Small intestine (tissue), 4 donors: ENCODE measurements around the gene OR2M7. TPM values are rescaled to one million over a fixed set of nuclear protein-coding genes. Genes with fewer than 3 reads are reported as not detected.

Experiments
- polyA plus RNA-seq, 4 donors: library from polyadenylated mRNA; stranded (reverse) in 3 of 4; unstranded in 1 of 4; fragments of 200-250 nt in 3 of 4; fragments of 120-200 nt in 1 of 4; gene quantifications; one replicate each; pipeline versions ENCODE4 v1.2.1 to v1.2.3, GENCODE V29; 2013
- donor health status: healthy with polysubstance abuse.
- donor health status: Bipolar disorder and iron deficiency.
- donor health status: healthy.

The OR2M7 gene
- polyA plus RNA-seq, 4 donors = not detected

Other genes starting within 250 kb of the OR2M7 start
- under 1 TPM in 1 of 4 donors, not detected in 3; 0.16 TPM for gene OR2L13, start 229.4 kb downstream of the OR2M7 start, polyA plus RNA-seq
- not detected for gene OR2M5, start 179.4 kb downstream of the OR2M7 start, polyA plus RNA-seq
- not detected for gene OR2M2, start 149.7 kb downstream of the OR2M7 start, polyA plus RNA-seq
- under 1 TPM in 1 of 4 donors, not detected in 3; under 0.01 TPM for gene OR2M3, start 127.3 kb downstream of the OR2M7 start, polyA plus RNA-seq
- not detected for gene OR2M4, start 93.2 kb downstream of the OR2M7 start, polyA plus RNA-seq
- not detected for gene OR2T33, start 46.6 kb downstream of the OR2M7 start, polyA plus RNA-seq
- gene OR2T12, start 21.1 kb downstream of the OR2M7 start, polyA plus RNA-seq = not detected
- gene OR14C36, start 24.2 kb upstream of the OR2M7 start, polyA plus RNA-seq = not detected
- not detected for gene OR2T4, start 37.1 kb upstream of the OR2M7 start, polyA plus RNA-seq
- not detected for gene OR2T6, start 51.2 kb upstream of the OR2M7 start, polyA plus RNA-seq
- not detected for gene OR2T1, start 78.5 kb upstream of the OR2M7 start, polyA plus RNA-seq
- gene OR2T2, start 121.1 kb upstream of the OR2M7 start, polyA plus RNA-seq = not detected
- not detected for gene OR2T3, start 148.8 kb upstream of the OR2M7 start, polyA plus RNA-seq
- not detected for gene OR2T5, start 164.0 kb upstream of the OR2M7 start, polyA plus RNA-seq
- gene OR2G6, start 183.5 kb upstream of the OR2M7 start, polyA plus RNA-seq = not detected
- gene OR2T29, start 238.2 kb upstream of the OR2M7 start, polyA plus RNA-seq = not detected